ENCODE data around the gene PCK1. TPM values are rescaled to one million over a fixed set of nuclear protein-coding genes. Genes with fewer than 3 reads are reported as not detected.

The PCK1 gene
- total and polyA plus RNA-seq, 2 of the 13 experiments (the other 11 are each of a cell fraction or from before 2014, with no cell fraction given), result 6.5 to 12.6 TPM

DNA sequence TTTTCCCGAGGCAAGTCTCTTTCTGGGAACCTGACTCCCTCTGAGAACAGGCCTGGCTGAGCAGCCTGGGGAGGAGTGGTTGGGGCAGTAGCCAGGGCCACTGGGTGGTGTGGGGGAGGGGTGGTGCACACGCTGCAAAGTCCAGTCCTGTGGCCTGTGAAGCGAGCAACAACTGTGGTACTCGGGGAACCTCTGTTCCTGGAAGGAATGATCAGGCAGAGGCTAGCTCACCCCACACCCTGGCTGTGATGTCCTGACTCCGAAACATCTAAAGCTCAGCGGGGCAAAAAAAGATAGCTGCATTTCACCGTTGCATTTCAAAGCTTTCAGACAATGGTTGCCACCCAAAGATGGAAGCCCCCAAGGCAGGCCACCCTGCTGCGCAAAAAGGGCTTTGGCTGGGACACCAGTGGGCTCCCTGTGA is 25.5 kb downstream of the PCK1 start (continued):
- TF ChIP-seq PAX8 (CRISPR knock-in tag; IDR thresholded peaks at IDR 0.05; ENCODE audit: borderline replicate concordance) (no peak), KLF13 (CRISPR knock-in tag; IDR thresholded peaks at IDR 0.05) (no peak), CREB1 (IDR thresholded peaks at IDR 0.05) (no peak), CREB1 (CRISPR knock-in tag; IDR thresholded peaks at IDR 0.05) (no peak), ZNF274 (CRISPR knock-in tag; IDR thresholded peaks at IDR 0.05) (no peak), NCOA5 (CRISPR knock-in tag; IDR thresholded peaks at IDR 0.05) (no peak), MAFF (IDR thresholded peaks at IDR 0.05; ENCODE audit: low read depth, low read length) (no peak; the same call in 1 of the 2 replicates), PHF20 (CRISPR knock-in tag; IDR thresholded peaks at IDR 0.05) (no peak), ZNF484 (CRISPR knock-in tag; IDR thresholded peaks at IDR 0.05; ENCODE audit: borderline replicate concordance, low read depth) (no peak), NFATC3 (CRISPR knock-in tag; IDR thresholded peaks at IDR 0.05) (no peak; the same call in 1 of the 2 replicates), ISL2 (CRISPR knock-in tag; IDR thresholded peaks at IDR 0.05) (0 out of 2 replicates have a peak, but pooled peaks have one; percentile 29), NFE2 (CRISPR knock-in tag; IDR thresholded peaks at IDR 0.05) (no peak), ZNF451 (CRISPR knock-in tag; IDR thresholded peaks at IDR 0.05) (peak; percentile 82; the same call in 1 of the 2 replicates), ZNF317 (CRISPR knock-in tag; IDR thresholded peaks at IDR 0.05) (no peak), NR2F1 (CRISPR knock-in tag; IDR thresholded peaks at IDR 0.05) (0 out of 4 replicates have a peak, but pooled peaks of 1 of the 2 experiments have one; percentile 51), RBM39 (IDR thresholded peaks at IDR 0.05; ENCODE audit: low read depth, low read length, poor library complexity, severe bottlenecking) (no peak), NFYC (CRISPR knock-in tag; IDR thresholded peaks at IDR 0.05) (no peak), REPIN1 (CRISPR knock-in tag; IDR thresholded peaks at IDR 0.05; ENCODE audit: borderline replicate concordance, low read depth) (peak; percentile 73; the same call in 1 of the 2 replicates), CBX1 (IDR thresholded peaks at IDR 0.05; ENCODE audit: low read depth) (peak; percentile 71), ESRRA (CRISPR knock-in tag; IDR thresholded peaks at IDR 0.05; ENCODE audit: low read depth) (peak; percentile 89; the same call in 1 of the 2 replicates)
- TF ChIP-seq, protein P1, sequence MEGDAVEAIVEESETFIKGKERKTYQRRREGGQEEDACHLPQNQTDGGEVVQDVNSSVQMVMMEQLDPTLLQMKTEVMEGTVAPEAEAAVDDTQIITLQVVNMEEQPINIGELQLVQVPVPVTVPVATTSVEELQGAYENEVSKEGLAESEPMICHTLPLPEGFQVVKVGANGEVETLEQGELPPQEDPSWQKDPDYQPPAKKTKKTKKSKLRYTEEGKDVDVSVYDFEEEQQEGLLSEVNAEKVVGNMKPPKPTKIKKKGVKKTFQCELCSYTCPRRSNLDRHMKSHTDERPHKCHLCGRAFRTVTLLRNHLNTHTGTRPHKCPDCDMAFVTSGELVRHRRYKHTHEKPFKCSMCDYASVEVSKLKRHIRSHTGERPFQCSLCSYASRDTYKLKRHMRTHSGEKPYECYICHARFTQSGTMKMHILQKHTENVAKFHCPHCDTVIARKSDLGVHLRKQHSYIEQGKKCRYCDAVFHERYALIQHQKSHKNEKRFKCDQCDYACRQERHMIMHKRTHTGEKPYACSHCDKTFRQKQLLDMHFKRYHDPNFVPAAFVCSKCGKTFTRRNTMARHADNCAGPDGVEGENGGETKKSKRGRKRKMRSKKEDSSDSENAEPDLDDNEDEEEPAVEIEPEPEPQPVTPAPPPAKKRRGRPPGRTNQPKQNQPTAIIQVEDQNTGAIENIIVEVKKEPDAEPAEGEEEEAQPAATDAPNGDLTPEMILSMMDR (CRISPR knock-in tag; IDR thresholded peaks at IDR 0.05), result peak; percentile 36; the same call in 1 of the 2 replicates
- TF ChIP-seq, protein P2, sequence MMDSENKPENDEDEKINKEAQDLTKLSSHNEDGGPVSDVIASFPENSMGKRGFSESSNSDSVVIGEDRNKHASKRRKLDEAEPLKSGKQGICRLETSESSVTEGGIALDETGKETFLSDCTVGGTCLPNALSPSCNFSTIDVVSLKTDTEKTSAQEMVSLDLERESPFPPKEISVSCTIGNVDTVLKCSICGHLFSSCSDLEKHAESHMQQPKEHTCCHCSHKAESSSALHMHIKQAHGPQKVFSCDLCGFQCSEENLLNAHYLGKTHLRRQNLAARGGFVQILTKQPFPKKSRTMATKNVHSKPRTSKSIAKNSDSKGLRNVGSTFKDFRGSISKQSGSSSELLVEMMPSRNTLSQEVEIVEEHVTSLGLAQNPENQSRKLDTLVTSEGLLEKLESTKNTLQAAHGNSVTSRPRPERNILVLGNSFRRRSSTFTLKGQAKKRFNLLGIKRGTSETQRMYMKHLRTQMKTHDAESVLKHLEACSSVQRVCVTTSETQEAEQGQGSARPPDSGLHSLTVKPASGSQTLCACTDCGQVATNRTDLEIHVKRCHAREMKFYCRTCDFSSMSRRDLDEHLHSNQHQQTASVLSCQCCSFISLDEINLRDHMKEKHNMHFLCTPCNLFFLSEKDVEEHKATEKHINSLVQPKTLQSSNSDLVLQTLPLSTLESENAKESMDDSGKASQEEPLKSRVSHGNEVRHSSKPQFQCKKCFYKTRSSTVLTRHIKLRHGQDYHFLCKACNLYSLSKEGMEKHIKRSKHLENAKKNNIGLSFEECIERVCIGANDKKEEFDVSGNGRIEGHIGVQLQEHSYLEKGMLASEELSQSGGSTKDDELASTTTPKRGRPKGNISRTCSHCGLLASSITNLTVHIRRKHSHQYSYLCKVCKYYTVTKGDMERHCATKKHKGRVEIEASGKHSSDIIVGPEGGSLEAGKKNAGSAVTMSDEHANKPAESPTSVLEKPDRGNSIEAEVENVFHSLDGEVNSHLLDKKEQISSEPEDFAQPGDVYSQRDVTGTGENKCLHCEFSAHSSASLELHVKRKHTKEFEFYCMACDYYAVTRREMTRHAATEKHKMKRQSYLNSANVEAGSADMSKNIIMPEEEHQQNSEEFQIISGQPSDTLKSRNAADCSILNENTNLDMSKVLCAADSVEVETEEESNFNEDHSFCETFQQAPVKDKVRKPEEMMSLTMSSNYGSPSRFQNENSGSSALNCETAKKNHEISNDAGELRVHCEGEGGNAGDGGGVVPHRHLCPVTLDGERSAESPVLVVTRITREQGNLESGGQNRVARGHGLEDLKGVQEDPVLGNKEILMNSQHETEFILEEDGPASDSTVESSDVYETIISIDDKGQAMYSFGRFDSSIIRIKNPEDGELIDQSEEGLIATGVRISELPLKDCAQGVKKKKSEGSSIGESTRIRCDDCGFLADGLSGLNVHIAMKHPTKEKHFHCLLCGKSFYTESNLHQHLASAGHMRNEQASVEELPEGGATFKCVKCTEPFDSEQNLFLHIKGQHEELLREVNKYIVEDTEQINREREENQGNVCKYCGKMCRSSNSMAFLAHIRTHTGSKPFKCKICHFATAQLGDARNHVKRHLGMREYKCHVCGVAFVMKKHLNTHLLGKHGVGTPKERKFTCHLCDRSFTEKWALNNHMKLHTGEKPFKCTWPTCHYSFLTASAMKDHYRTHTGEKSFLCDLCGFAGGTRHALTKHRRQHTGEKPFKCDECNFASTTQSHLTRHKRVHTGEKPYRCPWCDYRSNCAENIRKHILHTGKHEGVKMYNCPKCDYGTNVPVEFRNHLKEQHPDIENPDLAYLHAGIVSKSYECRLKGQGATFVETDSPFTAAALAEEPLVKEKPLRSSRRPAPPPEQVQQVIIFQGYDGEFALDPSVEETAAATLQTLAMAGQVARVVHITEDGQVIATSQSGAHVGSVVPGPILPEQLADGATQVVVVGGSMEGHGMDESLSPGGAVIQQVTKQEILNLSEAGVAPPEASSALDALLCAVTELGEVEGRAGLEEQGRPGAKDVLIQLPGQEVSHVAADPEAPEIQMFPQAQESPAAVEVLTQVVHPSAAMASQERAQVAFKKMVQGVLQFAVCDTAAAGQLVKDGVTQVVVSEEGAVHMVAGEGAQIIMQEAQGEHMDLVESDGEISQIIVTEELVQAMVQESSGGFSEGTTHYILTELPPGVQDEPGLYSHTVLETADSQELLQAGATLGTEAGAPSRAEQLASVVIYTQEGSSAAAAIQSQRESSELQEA (CRISPR knock-in tag; IDR thresholded peaks at IDR 0.05; ENCODE audit: not compliant biosample characterization), result no peak
